Progenitor cell of endocrine pancreas (in vitro differentiated cells): ENCODE results near the gene KAZN. TPM values are rescaled to one million over a fixed set of nuclear protein-coding genes. Genes with fewer than 3 reads are reported as not detected.

Experiments used
- DNase-seq: peaks from one replicate; pipeline ENCODE4 v3.0.0; 2021; ENCODE audit warnings: low spot score; ENCODE audit not compliant: unreplicated experiment
- H3K27ac Mint-ChIP-seq: 2 replicates; pipeline ENCODE4 v1.8.0; 2021; ENCODE audit warnings: mild to moderate bottlenecking, moderate library complexity, mixed read lengths
- H3K27me3 Mint-ChIP-seq: 2 replicates; pipeline ENCODE4 v1.8.0; 2021; ENCODE audit warnings: mixed read lengths
- H3K36me3 Mint-ChIP-seq: 2 replicates; pipeline ENCODE4 v1.8.0; 2022; ENCODE audit warnings: mixed read lengths; ENCODE audit not compliant: insufficient read depth
- H3K4me1 Mint-ChIP-seq: 2 replicates; pipeline ENCODE4 v1.8.0; 2021; ENCODE audit warnings: low read depth, mixed read lengths
- H3K4me3 Mint-ChIP-seq: 2 replicates; pipeline ENCODE4 v1.8.0; 2021; ENCODE audit warnings: low read depth, mild to moderate bottlenecking, moderate library complexity, mixed read lengths
- H3K9me3 Mint-ChIP-seq: 2 replicates; pipeline ENCODE4 v1.8.0; 2021; ENCODE audit warnings: low read depth, mixed read lengths
- CTCF ChIP-seq: fragments of 200-600 bp; sonication (generic); IDR thresholded peaks from one replicate; pipeline ENCODE4 v1.5.0; 2021; ENCODE audit warnings: antibody characterized with exemption, mild to moderate bottlenecking; ENCODE audit not compliant: unreplicated experiment
- total RNA-seq: library from RNA; stranded (reverse); gene quantifications from 2 replicates; pipeline ENCODE4 v1.2.1, GENCODE V29; 2021

The KAZN gene
- total RNA-seq, 1 donor from 2014 or later: 12.9 TPM

GRCh38 chr1:15151871-15152270, 553.4 kb downstream of the KAZN start:
- DNase-seq: no peak
- no peaks in the 10 kb centered on the region for H3K9me3 Mint-ChIP-seq
- H3K4me1 Mint-ChIP-seq: peaks cover 19% of the 10 kb centered on the region
- H3K4me3 Mint-ChIP-seq: peak overlapping the region; percentile 91
- H3K27me3 Mint-ChIP-seq: peaks cover 37% of the 10 kb centered on the region
- no peak for TF ChIP-seq CTCF
- H3K36me3 Mint-ChIP-seq: no peaks in the 10 kb centered on the region
- peak overlapping the region; percentile 96 for H3K27ac Mint-ChIP-seq

GRCh38 chr1:15152318-15153183, 554.1 kb downstream of the KAZN start:
- H3K4me3 Mint-ChIP-seq: peak overlapping the region; percentile 91
- H3K27ac Mint-ChIP-seq: peak overlapping the region; percentile 96
- DNase-seq: peak; percentile 63
- H3K36me3 Mint-ChIP-seq: no peaks in the 10 kb centered on the region
- H3K9me3 Mint-ChIP-seq: no peaks in the 10 kb centered on the region
- TF ChIP-seq CTCF: peak; percentile 63
- H3K27me3 Mint-ChIP-seq: peaks cover 37% of the 10 kb centered on the region
- peaks cover 23% of the 10 kb centered on the region for H3K4me1 Mint-ChIP-seq

- H3K27ac Mint-ChIP-seq: peak within 1 kb of the TSS; percentile 96
- no peak for TF ChIP-seq CTCF
- H3K4me3 Mint-ChIP-seq: peak within 1 kb of the TSS; percentile 91
- H3K9me3 Mint-ChIP-seq: no peaks in the 10 kb centered on the region
- H3K4me1 Mint-ChIP-seq: peaks cover 26% of the 10 kb centered on the region
- no peaks in the 10 kb centered on the region for H3K36me3 Mint-ChIP-seq
- peaks cover 31% of the 10 kb centered on the region for H3K27me3 Mint-ChIP-seq
- peak; percentile 77 for DNase-seq
Measured at GRCh38 chr1:15153184-15153841, 554.8 kb downstream of the KAZN start, which contains the start of gene TMEM51. Gene TMEM51 (plus strand): TSS chr1:15153747. CDS start chr1:15215088, 61,341 bp downstream.

GRCh38 chr1:15153842-15154479, 555.5 kb downstream of the KAZN start:
- TF ChIP-seq CTCF: peak; percentile 84
- H3K4me3 Mint-ChIP-seq: peak overlapping the region; percentile 91
- H3K4me1 Mint-ChIP-seq: peaks cover 28% of the 10 kb centered on the region
- peak overlapping the region; percentile 90 for H3K27ac Mint-ChIP-seq
- H3K36me3 Mint-ChIP-seq: no peaks in the 10 kb centered on the region
- peaks cover 29% of the 10 kb centered on the region for H3K27me3 Mint-ChIP-seq
- peak; percentile 57 for DNase-seq
- H3K9me3 Mint-ChIP-seq: no peaks in the 10 kb centered on the region

GRCh38 chr1:15154480-15155036, 556.1 kb downstream of the KAZN start:
- Mint-ChIP-seq H3K27me3 (peaks cover 29% of the 10 kb centered on the region), H3K36me3 (no peaks in the 10 kb centered on the region), H3K4me3 (peak overlapping the region; percentile 80), H3K9me3 (no peaks in the 10 kb centered on the region), H3K4me1 (peaks cover 28% of the 10 kb centered on the region), H3K27ac (peak overlapping the region; percentile 90)
- DNase-seq: peak; percentile 22
- TF ChIP-seq CTCF: no peak
